Ovary (tissue), 9 donors: ENCODE results near the gene DMXL2. TPM values are rescaled to one million over a fixed set of nuclear protein-coding genes. Genes with fewer than 3 reads are reported as not detected.

ENCODE experiments used
- DNase-seq, 5 donors: peaks; one replicate each; pipeline ENCODE4 v3.0.0-alpha.2; 2019 to 2020
- H3K27ac ChIP-seq, 2 donors: fragments of 200-600 bp; one replicate each; pipeline versions ENCODE4 v1.5.1 to v1.8.0; 2019 to 2022
- H3K27me3 ChIP-seq: fragments of 200-600 bp; one replicate; pipeline ENCODE4 v1.8.0; 2022
- H3K36me3 ChIP-seq: fragments of 200-600 bp; sonication (generic); one replicate; pipeline ENCODE4 v1.5.1; 2019
- H3K4me1 ChIP-seq: one replicate; pipeline ENCODE4 v1.8.1; 2013; ENCODE audit warnings: mild to moderate bottlenecking, moderate library complexity; ENCODE audit not compliant: insufficient read depth
- H3K4me3 ChIP-seq: fragments of 200-600 bp; sonication (generic); one replicate; pipeline ENCODE4 v1.5.1; 2017
- H3K9me3 ChIP-seq, 2 donors: fragments of 200-600 bp in 1 of 2; sonication (generic) in 1 of 2; one replicate each; pipeline versions ENCODE4 v1.5.1 to v1.8.1; 2013 to 2019; ENCODE audit warnings: mild to moderate bottlenecking in 1 of 2, moderate library complexity in 1 of 2
- EP300 ChIP-seq: sonication (generic); formaldehyde crosslinking; IDR thresholded peaks from one replicate; pipeline ENCODE4 v1.6.1; 2017; ENCODE audit warnings: antibody characterized with exemption
- POLR2A ChIP-seq: fragments of 450-650 bp; IDR thresholded peaks from one replicate; pipeline ENCODE4 v1.6.1; 2017; ENCODE audit warnings: antibody characterized with exemption, mild to moderate bottlenecking, moderate library complexity
- WGBS, 3 donors: extraction: QIAGEN DNeasy Blood & Tissue Kit in 1 of 3; methylation state at CpG; one replicate each; pipeline versions ENCODE4 v1.1.5 to v1.1.7; 2013 to 2017; 5-methylcytosine and 5-hydroxymethylcytosine counted together
- intact Hi-C, 4 donors: fragments of 100-400 bp; cut with DNase I; formaldehyde crosslinking; loops; one replicate each; pipeline versions ENCODE4 v1.11.0 to v1.15.1; 2022 to 2023
- polyA plus RNA-seq, 2 donors: library from polyadenylated mRNA; stranded (reverse); fragments of 200-250 nt in 1 of 2; fragments of 350-450 nt in 1 of 2; fragmentation: Illumina TruSeq in 1 of 2; extraction: RNeasy Lipid Tissue Mini Kit (QIAGEN cat#74804) in 1 of 2; gene quantifications; one replicate each; pipeline ENCODE4 v1.2.3, GENCODE V29; 2013 to 2014
- total RNA-seq, 7 donors: library from RNA; depleted of rRNA in 2 of 7; stranded (reverse); fragments of >200 nt in 2 of 7; fragmentation: NEBNext Ultra II Directional in 3 of 7; extraction: Animal tissue kit (Norgen Biotek cat#: 25700) in 3 of 7; gene quantifications; one replicate each; pipeline versions ENCODE4 v1.1.0 to v1.2.4, GENCODE V29; 2016 to 2023
- TF ChIP-seq, protein P1 (sequence below), 3 donors: fragments of 450-650 bp in 2 of 3; fragments of 200-600 bp in 1 of 3; IDR thresholded peaks; one replicate each; pipeline versions ENCODE4 v1.5.1 to v1.8.0; 2016 to 2022; ENCODE audit warnings: antibody characterized with exemption in 3 of 3, mild to moderate bottlenecking in 1 of 3
- donor health status: DM: no; HTN: no; CAD: no; lungs with moderate emphysema.
- donor health status: DM: no; HTN: no; CAD: no.
- donor health status: Bipolar disorder and iron deficiency.
- donor health status: DM: yes; HTN: yes; CAD: no.
- donor health status: DM: no; HTN: no; CAD: no.
- donor health status: DM: yes; HTN: yes; CAD: no.

The DMXL2 gene
- total and polyA plus RNA-seq, 9 donors: 9.1 to 28.5 (median 16.1) TPM

DNA sequence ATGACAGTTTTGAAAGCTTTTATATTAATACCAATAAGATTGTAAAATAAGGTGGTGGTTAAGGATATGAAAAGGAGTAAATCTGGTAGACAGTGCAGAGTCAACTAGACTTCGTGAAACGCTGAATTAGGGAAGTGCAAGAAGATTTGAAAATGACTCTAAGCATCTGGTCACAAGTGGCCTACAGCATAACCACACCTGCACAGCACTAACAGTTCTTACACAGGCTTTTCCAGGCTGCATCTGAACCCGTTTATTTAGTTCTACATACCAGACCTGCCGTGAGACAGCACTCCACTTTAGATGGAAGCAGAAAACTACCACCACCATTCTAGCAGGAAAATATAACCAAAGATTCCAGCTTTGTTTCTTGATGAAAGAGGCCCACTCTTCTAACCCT, 1.9 kb downstream of the DMXL2 start:
- no peak for DNase-seq
- Histone ChIP-seq H3K36me3 (no peaks in the 10 kb centered on the region), H3K4me3 (no peak overlapping the region), H3K4me1 (no peaks in the 10 kb centered on the region), H3K27ac (no peak overlapping the region), H3K9me3 (no peaks in the 10 kb centered on the region), H3K27me3 (no peaks in the 10 kb centered on the region)
- intact Hi-C loops: no loop called here
- WGBS, 3 donors: 79 to 85% (median 83%) methylated on average over 4 of the region's 4 CpGs
- TF ChIP-seq, protein P1, sequence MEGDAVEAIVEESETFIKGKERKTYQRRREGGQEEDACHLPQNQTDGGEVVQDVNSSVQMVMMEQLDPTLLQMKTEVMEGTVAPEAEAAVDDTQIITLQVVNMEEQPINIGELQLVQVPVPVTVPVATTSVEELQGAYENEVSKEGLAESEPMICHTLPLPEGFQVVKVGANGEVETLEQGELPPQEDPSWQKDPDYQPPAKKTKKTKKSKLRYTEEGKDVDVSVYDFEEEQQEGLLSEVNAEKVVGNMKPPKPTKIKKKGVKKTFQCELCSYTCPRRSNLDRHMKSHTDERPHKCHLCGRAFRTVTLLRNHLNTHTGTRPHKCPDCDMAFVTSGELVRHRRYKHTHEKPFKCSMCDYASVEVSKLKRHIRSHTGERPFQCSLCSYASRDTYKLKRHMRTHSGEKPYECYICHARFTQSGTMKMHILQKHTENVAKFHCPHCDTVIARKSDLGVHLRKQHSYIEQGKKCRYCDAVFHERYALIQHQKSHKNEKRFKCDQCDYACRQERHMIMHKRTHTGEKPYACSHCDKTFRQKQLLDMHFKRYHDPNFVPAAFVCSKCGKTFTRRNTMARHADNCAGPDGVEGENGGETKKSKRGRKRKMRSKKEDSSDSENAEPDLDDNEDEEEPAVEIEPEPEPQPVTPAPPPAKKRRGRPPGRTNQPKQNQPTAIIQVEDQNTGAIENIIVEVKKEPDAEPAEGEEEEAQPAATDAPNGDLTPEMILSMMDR (IDR thresholded peaks at IDR 0.05): no peak
- TF ChIP-seq POLR2A (no peak), EP300 (no peak)

DNA sequence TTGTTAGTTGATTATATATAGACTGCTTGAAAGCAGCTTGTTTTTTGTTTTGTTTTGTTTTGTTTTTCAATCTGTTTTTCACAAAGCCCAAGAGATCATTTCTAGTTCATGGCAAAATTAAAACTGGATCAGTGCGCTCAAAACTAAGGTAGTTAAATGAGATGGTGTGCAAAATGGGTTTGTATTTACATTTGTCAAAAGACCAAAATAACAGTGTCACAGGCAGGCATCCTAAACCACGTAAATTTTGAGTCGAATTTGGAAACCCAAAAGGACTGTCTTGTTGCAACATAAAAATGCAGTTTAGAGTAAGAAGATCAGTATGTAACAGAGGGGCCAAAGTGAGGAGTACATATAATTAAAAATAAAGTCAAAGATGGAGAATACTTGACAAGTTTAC, 2.4 kb downstream of the DMXL2 start:
- H3K4me3 ChIP-seq: no peak overlapping the region
- no peaks in the 10 kb centered on the region for H3K36me3 ChIP-seq
- no peak for TF ChIP-seq POLR2A
- TF ChIP-seq EP300: no peak
- TF ChIP-seq, protein P1 (IDR thresholded peaks at IDR 0.05): no peak
- WGBS, 3 donors: 88 to 95% (median 94%) methylated on average over 3 of the region's 3 CpGs
- no peaks in the 10 kb centered on the region for H3K9me3 ChIP-seq
- H3K27me3 ChIP-seq: no peaks in the 10 kb centered on the region
- no peak overlapping the region for H3K27ac ChIP-seq
- DNase-seq: no peak
- no peaks in the 10 kb centered on the region for H3K4me1 ChIP-seq
- intact Hi-C loops: no loop called here

- Histone ChIP-seq H3K4me1 (no peaks in the 10 kb centered on the region), H3K27me3 (no peaks in the 10 kb centered on the region), H3K4me3 (no peak overlapping the region), H3K27ac (no peak overlapping the region), H3K9me3 (no peaks in the 10 kb centered on the region), H3K36me3 (no peaks in the 10 kb centered on the region)
- DNase-seq: no peak
- intact Hi-C loops: no loop called here
- TF ChIP-seq, protein P1 (IDR thresholded peaks at IDR 0.05): no peak
- TF ChIP-seq EP300: no peak
- TF ChIP-seq POLR2A: no peak
- 90 to 95% (median 93%) methylated on average over 6 of the region's 6 CpGs for WGBS, 3 donors
These were observed 3.1 kb downstream of the DMXL2 start for GRCh38 chr15:51619331-51620035.

- Histone ChIP-seq H3K36me3 (no peaks in the 10 kb centered on the region), H3K9me3 (no peaks in the 10 kb centered on the region), H3K4me1 (no peaks in the 10 kb centered on the region), H3K4me3 (no peak overlapping the region), H3K27me3 (no peaks in the 10 kb centered on the region), H3K27ac (no peak overlapping the region)
- no peak for TF ChIP-seq EP300
- TF ChIP-seq POLR2A: no peak
- TF ChIP-seq, protein P1 (IDR thresholded peaks at IDR 0.05): no peak
- 64 to 98% (median 78%) methylated on average over 3 of the region's 3 CpGs for WGBS, 3 donors
- intact Hi-C loops: no loop called here
- no peak for DNase-seq
These were observed 4.7 kb downstream of the DMXL2 start for GRCh38 chr15:51617886-51618285.
